GM12874 (cell line): ENCODE results near the gene TRABD.

ENCODE experiments used
- CTCF ChIP-seq: IDR thresholded peaks from 2 replicates; pipeline ENCODE4 v1.5.1; 2011; ENCODE audit warnings: low read depth, mild to moderate bottlenecking, control low read depth, low read length, moderate library complexity; ENCODE audit not compliant: insufficient read depth

Gene TRABD

GRCh38 chr22:50227579-50228215 lies 42.0 kb downstream of the TRABD start:
- TF ChIP-seq CTCF: no peak

GRCh38 chr22:50228366-50228765 lies 42.7 kb downstream of the TRABD start:
- TF ChIP-seq CTCF: no peak

- no peak for TF ChIP-seq CTCF
Observed at GRCh38 chr22:50229370-50229769, 43.7 kb downstream of the TRABD start.

GRCh38 chr22:50232481-50233151 lies 46.9 kb downstream of the TRABD start:
- TF ChIP-seq CTCF: no peak

- no peak for TF ChIP-seq CTCF
Observed at GRCh38 chr22:50233223-50233622, 47.5 kb downstream of the TRABD start.

GRCh38 chr22:50236731-50237409 lies 51.2 kb downstream of the TRABD start:
- TF ChIP-seq CTCF: peak; percentile 53; the same call in 1 of the 2 replicates

GRCh38 chr22:50238755-50239154 lies 53.0 kb downstream of the TRABD start:
- no peak for TF ChIP-seq CTCF
